IMR-90 (cell line): ENCODE results near the gene RFX3. TPM values are rescaled to one million over a fixed set of nuclear protein-coding genes. Genes with fewer than 3 reads are reported as not detected.

ENCODE experiments used
- ATAC-seq: fragments of 200-7000 bp; cut with Tn5 transposase; 2 replicates; pipeline ENCODE4 v1.9.1; 2020; ENCODE audit warnings: low read depth, mild to moderate bottlenecking, moderate library complexity
- BruUV-seq: library from RNA; stranded (reverse); fragments of 400-500 nt; replicated peaks from 2 replicates; lab custom pipeline; 2021; lab: Mats Ljungman, UMichigan
- CTCF ChIA-PET: fragments of 300-600 bp; formaldehyde crosslinking; extraction: SDS; loops from one replicate; lab custom pipeline; 2021; ENCODE audit warnings: antibody characterized with exemption; lab: Yijun Ruan, JAX
- POLR2A ChIA-PET: fragments of 300-600 bp; sonication (Branson Sonifier 250); formaldehyde crosslinking; loops from one replicate; lab custom pipeline; 2022; ENCODE audit warnings: antibody characterized with exemption; ENCODE audit not compliant: unreplicated experiment; lab: Charles Lee
- DNase-seq: peaks from one replicate; pipeline ENCODE4 v3.0.0; 2013
- H2AFZ ChIP-seq: replicated peaks from 2 replicates; pipeline ENCODE3; 2013; ENCODE audit warnings: low read length, mild to moderate bottlenecking; ENCODE audit not compliant: poor library complexity
- H2AK5ac ChIP-seq: 2 replicates; pipeline ENCODE4 v1.6.1; 2013; ENCODE audit warnings: low read depth, low read length, inconsistent platforms
- H2AK9ac ChIP-seq: replicated peaks from 2 replicates; pipeline ENCODE3; 2013; ENCODE audit warnings: mild to moderate bottlenecking, low read depth, low read length, moderate library complexity; ENCODE audit not compliant: poor library complexity
- H2BK120ac ChIP-seq: 2 replicates; pipeline ENCODE4 v1.6.1; 2013; ENCODE audit warnings: low read depth, low read length, inconsistent platforms
- H2BK15ac ChIP-seq: 3 replicates; pipeline ENCODE4 v1.6.1; 2013; ENCODE audit warnings: low read depth, low read length, inconsistent platforms
- H2BK20ac ChIP-seq: 2 replicates; pipeline ENCODE4 v1.6.1; 2013; ENCODE audit warnings: low read depth, mild to moderate bottlenecking, inconsistent platforms, low read length, moderate library complexity
- H2BK5ac ChIP-seq: 2 replicates; pipeline ENCODE4 v1.6.1; 2013; ENCODE audit warnings: mild to moderate bottlenecking, low read depth, low read length, inconsistent platforms; ENCODE audit not compliant: poor library complexity, severe bottlenecking
- H3K14ac ChIP-seq: replicated peaks from 2 replicates; pipeline ENCODE4 v1.6.1; 2013; ENCODE audit warnings: low read depth, low read length, inconsistent platforms
- H3K18ac ChIP-seq: 2 replicates; pipeline ENCODE4 v1.6.1; 2013; ENCODE audit warnings: low read depth, low read length, control low read depth
- H3K23ac ChIP-seq: 2 replicates; pipeline ENCODE4 v1.6.1; 2013; ENCODE audit warnings: low read depth, low read length, inconsistent platforms
- H3K27ac ChIP-seq: 2 replicates; pipeline ENCODE4 v1.5.1; 2013; ENCODE audit warnings: mild to moderate bottlenecking, control low read depth, low read length; ENCODE audit not compliant: insufficient read depth
- H3K27me3 ChIP-seq: 2 replicates; pipeline ENCODE4 v1.6.1; 2013; ENCODE audit warnings: low read length; ENCODE audit not compliant: control insufficient read depth, insufficient read depth
- H3K36me3 ChIP-seq: 2 replicates; pipeline ENCODE4 v1.6.1; 2013; ENCODE audit warnings: low read length, mixed read lengths; ENCODE audit not compliant: control insufficient read depth, insufficient read depth
- H3K4ac ChIP-seq: 2 replicates; pipeline ENCODE4 v1.6.1; 2013; ENCODE audit warnings: low read depth, low read length, inconsistent platforms
- H3K4me1 ChIP-seq: 2 replicates; pipeline ENCODE4 v1.6.1; 2013; ENCODE audit warnings: low read length, mixed read lengths; ENCODE audit not compliant: control insufficient read depth, insufficient read depth
- H3K4me2 ChIP-seq: 2 replicates; pipeline ENCODE4 v1.6.1; 2013; ENCODE audit warnings: low read depth, mild to moderate bottlenecking, control low read depth, low read length, moderate library complexity
- H3K4me3 ChIP-seq: 2 replicates; pipeline ENCODE4 v1.5.1; 2013; ENCODE audit warnings: low read depth, mild to moderate bottlenecking, control low read depth, low read length, moderate library complexity; ENCODE audit not compliant: insufficient read depth
- H3K56ac ChIP-seq: 2 replicates; pipeline ENCODE4 v1.6.1; 2013; ENCODE audit warnings: low read length, inconsistent platforms; ENCODE audit not compliant: insufficient read depth; ENCODE audit errors: extremely low read depth
- H3K79me1 ChIP-seq, 2 experiments: 2 replicates each; pipeline ENCODE4 v1.6.1; 2013; ENCODE audit warnings: low read length in 2 of 2, inconsistent platforms in 1 of 2, low read depth in 1 of 2
- H3K9ac ChIP-seq: 2 replicates; pipeline ENCODE4 v1.6.1; 2013; ENCODE audit warnings: low read depth, low read length, control low read depth
- H3K9me1 ChIP-seq: 2 replicates; pipeline ENCODE4 v1.6.1; 2013; ENCODE audit warnings: low read length, inconsistent platforms; ENCODE audit not compliant: insufficient read depth
- H3K9me3 ChIP-seq: 2 replicates; pipeline ENCODE4 v1.6.1; 2013; ENCODE audit warnings: low read length; ENCODE audit not compliant: control insufficient read depth, insufficient read depth
- H4K20me1 ChIP-seq: 2 replicates; pipeline ENCODE4 v1.6.1; 2013; ENCODE audit warnings: low read length, inconsistent platforms; ENCODE audit not compliant: insufficient read depth
- H4K5ac ChIP-seq: 2 replicates; pipeline ENCODE4 v1.6.1; 2013; ENCODE audit warnings: mild to moderate bottlenecking, low read depth, low read length, control low read depth
- H4K8ac ChIP-seq, 2 experiments: 2 replicates each; pipeline ENCODE4 v1.6.1; 2013; ENCODE audit warnings: low read depth in 2 of 2, low read length in 2 of 2, control low read depth in 1 of 2, inconsistent platforms in 1 of 2
- H4K91ac ChIP-seq: 2 replicates; pipeline ENCODE4 v1.6.1; 2013; ENCODE audit warnings: low read depth, low read length, inconsistent platforms; ENCODE audit not compliant: insufficient read depth
- CEBPB ChIP-seq: IDR thresholded peaks from 2 replicates; pipeline ENCODE4 v1.6.1; 2012; ENCODE audit warnings: low read depth, low read length, improper control_type of control experiment
- ELK1 ChIP-seq: fragments of 150-350 bp; IDR thresholded peaks from 2 replicates; pipeline ENCODE4 v1.6.1; 2016; ENCODE audit warnings: low read depth, mild to moderate bottlenecking, low read length, moderate library complexity, borderline replicate concordance
- FOS ChIP-seq: fragments of 150-350 bp; IDR thresholded peaks from 2 replicates; pipeline ENCODE4 v1.6.1; 2016; ENCODE audit warnings: low read depth, low read length
- MAFK ChIP-seq: IDR thresholded peaks from 2 replicates; pipeline ENCODE4 v1.6.1; 2012; ENCODE audit warnings: low read depth, low read length, improper control_type of control experiment
- MXI1 ChIP-seq: IDR thresholded peaks from 2 replicates; pipeline ENCODE4 v1.6.1; 2012; ENCODE audit warnings: low read depth, mild to moderate bottlenecking, low read length, moderate library complexity, borderline replicate concordance
- RCOR1 ChIP-seq: IDR thresholded peaks from 2 replicates; pipeline ENCODE4 v1.6.1; 2012; ENCODE audit warnings: mild to moderate bottlenecking, low read length, improper control_type of control experiment; ENCODE audit not compliant: insufficient replicate concordance
- RFX5 ChIP-seq: IDR thresholded peaks from 2 replicates; pipeline ENCODE4 v1.8.0; 2012; ENCODE audit warnings: low read depth, mild to moderate bottlenecking, low read length, moderate library complexity
- SMC3 ChIP-seq: fragments of 150-350 bp; IDR thresholded peaks from 2 replicates; pipeline ENCODE4 v1.6.1; 2016; ENCODE audit warnings: low read depth, mild to moderate bottlenecking, antibody characterized with exemption, low read length, moderate library complexity
- USF2 ChIP-seq: fragments of 150-350 bp; IDR thresholded peaks from 2 replicates; pipeline ENCODE4 v1.6.1; 2017; ENCODE audit warnings: mild to moderate bottlenecking, antibody characterized with exemption, low read length, low read depth
- WGBS, 2 experiments: methylation state at CpG; one replicate each; pipeline versions ENCODE4 v1.1.5 to v1.1.7; 2013; ENCODE audit warnings: missing lambda C conversion rate in 2 of 2; ENCODE audit not compliant: insufficient read length in 1 of 2; ENCODE audit errors: extremely low coverage in 2 of 2; 5-methylcytosine and 5-hydroxymethylcytosine counted together
- dilution Hi-C: fragments of 300-500 bp; cut with HindIII; formaldehyde crosslinking; loops from one replicate; pipeline ENCODE4 v1.14.3; 2018; ENCODE audit warnings: low sequenced_read_pairs; ENCODE audit not compliant: unreplicated experiment
- in situ Hi-C: fragments of 300-500 bp; cut with MboI; formaldehyde crosslinking; loops from 3 replicates; pipeline ENCODE4 v1.14.3; 2019; ENCODE audit warnings: low sequenced_read_pairs, inconsistent platforms, mixed read lengths
- intact Hi-C: fragments of 100-400 bp; cut with micrococcal nuclease; formaldehyde crosslinking; loops from 2 replicates; pipeline ENCODE4 v1.10.0; 2022
- polyA plus RNA-seq, 3 experiments: library from polyadenylated mRNA; depleted of rRNA; stranded (reverse); fragments of >200 nt; gene quantifications; 2 replicates each; pipeline ENCODE4 v1.2.3, GENCODE V29; 2012; ENCODE audit warnings: low replicate concordance in 1 of 3
- total RNA-seq: library from RNA; depleted of rRNA; stranded (reverse); fragments of >200 nt; gene quantifications from 2 replicates; pipeline ENCODE4 v1.2.3, GENCODE V29; 2012

Gene RFX3
- total and polyA plus RNA-seq, 2 of the 4 experiments (the other 2 are of a cell fraction), result 1.7 to 2.7 TPM

DNA sequence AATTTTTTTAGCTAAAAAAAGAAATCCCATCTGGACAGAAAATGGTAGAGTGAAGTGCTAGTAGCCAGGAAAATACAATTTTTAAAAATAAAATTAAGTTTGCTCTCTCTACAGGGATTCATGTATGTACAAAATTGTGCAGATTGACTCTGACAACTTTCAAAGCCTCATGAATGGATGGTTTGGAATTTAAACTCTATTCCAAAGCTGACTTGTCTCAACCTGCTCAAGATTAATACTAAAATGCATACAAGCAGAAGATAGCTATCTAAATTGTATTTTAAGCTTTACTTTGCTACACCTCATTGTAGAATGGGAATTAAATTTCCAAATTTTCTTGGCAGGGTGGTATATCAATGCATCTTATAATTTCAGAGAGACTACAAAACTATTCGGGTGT is 257.6 kb downstream of the RFX3 start:
- no peak overlapping the region for H2BK5ac ChIP-seq
- no peak overlapping the region for H2BK120ac ChIP-seq
- H3K14ac ChIP-seq, result no peak overlapping the region
- H3K18ac ChIP-seq, result no peak overlapping the region
- H4K8ac ChIP-seq, result no peak overlapping the region
- no peaks in the 10 kb centered on the region for H3K4me1 ChIP-seq
- no peak overlapping the region for H4K5ac ChIP-seq
- ATAC-seq (no peak), DNase-seq (no peak)
- dilution Hi-C loops, result no loop called here
- in situ Hi-C loops, result no loop called here
- H2BK20ac ChIP-seq, result no peak overlapping the region
- H3K4me3 ChIP-seq, result no peak overlapping the region
- TF ChIP-seq CEBPB (no peak), ELK1 (no peak), MAFK (no peak), RFX5 (no peak), MXI1 (no peak), RCOR1 (no peak), SMC3 (no peak), FOS (no peak), USF2 (no peak)
- H3K9ac ChIP-seq, result no peak overlapping the region
- no peaks in the 10 kb centered on the region for H3K9me1 ChIP-seq
- ChIA-PET CTCF (no interaction called here), POLR2A (no interaction called here)
- H3K4ac ChIP-seq, result no peak overlapping the region
- no peak overlapping the region for H3K27ac ChIP-seq
- H3K9me3 ChIP-seq, result no peaks in the 10 kb centered on the region
- no peak overlapping the region for H4K91ac ChIP-seq
- intact Hi-C loops, result no loop called here
- no peak overlapping the region for H2AK9ac ChIP-seq
- H3K4me2 ChIP-seq, result no peak overlapping the region
- no TSS peak for BruUV-seq
- no peaks in the 10 kb centered on the region for H4K20me1 ChIP-seq
- no peak overlapping the region for H2BK15ac ChIP-seq
- H2AFZ ChIP-seq, result no peak overlapping the region
- no peaks in the 10 kb centered on the region for H3K27me3 ChIP-seq
- WGBS, 2 experiments, result no CpG with 5 or more reads among the region's 1 CpG
- no peaks in the 10 kb centered on the region; the same call in 1 of the 2 replicates for H3K36me3 ChIP-seq
- no peaks in the 10 kb centered on the region for H3K79me1 ChIP-seq
- no peak overlapping the region for H2AK5ac ChIP-seq
- no peak overlapping the region for H3K56ac ChIP-seq
- H3K23ac ChIP-seq, result no peak overlapping the region
